NCI-H2227 (cell line): ENCODE measurements around the gene ABHD3.
"Not testable (repeated sequence)": the region's sequence is repeated elsewhere in the genome, so short reads cannot be mapped to it uniquely, and the experiment has no call there.

ENCODE experiments used
- DNase-seq: peaks from one replicate; lab custom pipeline; 2025; ENCODE audit not compliant: unreplicated experiment; lab: John Stamatoyannopoulos, UW

The ABHD3 gene

DNA sequence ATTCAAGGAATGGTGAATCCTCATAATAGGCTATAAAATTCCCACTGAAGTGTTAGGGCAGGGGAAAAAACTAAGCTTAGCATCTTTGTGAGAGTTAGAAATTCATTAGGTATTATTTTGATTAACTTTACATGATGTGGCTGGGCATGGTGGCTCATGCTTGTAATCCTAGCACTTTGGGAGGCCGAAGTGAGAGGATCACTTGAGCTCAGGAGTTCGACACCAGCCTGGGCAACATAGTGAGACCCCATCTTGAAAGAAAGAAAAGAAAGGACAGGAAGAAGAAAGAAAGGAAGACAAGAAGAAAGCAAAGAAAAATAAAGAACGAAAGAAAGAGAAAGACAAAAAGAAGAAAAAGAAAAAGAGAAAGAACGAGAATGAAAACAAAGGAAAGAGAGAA lies 52.5 kb downstream of the ABHD3 start:
- no peak for DNase-seq

DNA sequence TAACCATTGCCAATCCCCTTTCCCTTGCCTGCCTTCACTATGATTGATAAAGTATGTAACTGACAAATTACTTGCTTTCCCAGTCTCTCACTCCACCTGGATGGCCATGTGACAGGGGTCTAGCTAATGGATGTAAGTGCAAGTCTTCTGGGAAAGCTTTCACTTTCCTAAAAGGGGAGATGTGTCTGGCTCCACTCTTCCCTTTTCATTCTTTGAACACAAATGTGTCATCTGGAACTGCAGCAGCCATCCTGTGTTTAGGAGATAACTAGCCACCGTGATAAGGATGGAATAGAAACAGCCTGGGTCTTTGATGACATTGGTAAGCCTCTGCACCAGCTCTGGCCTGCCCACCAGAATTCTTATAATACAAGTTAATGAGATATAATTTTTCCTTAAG lies 54.3 kb downstream of the ABHD3 start:
- DNase-seq: no peak

DNA sequence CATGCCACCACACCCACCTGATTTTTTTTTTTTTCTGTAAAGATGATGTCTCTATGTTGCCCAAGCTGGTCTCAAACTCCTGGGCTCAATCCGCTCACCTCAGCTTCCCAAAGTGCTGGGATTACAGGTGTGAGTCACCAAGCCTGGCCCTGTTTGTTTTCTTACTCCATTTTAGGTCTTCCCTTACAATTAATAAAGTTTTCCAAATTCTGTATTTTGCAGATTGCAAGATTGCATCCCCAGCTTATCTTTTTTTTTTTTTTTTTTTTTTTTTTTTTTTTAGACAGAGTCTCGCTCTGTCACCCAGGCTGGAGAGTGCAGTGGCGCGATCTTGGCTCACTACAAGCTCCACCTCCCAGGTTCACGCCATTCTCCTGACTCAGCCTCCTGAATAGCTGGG lies 64.2 kb downstream of the ABHD3 start:
- DNase-seq: not testable (repeated sequence)

DNA sequence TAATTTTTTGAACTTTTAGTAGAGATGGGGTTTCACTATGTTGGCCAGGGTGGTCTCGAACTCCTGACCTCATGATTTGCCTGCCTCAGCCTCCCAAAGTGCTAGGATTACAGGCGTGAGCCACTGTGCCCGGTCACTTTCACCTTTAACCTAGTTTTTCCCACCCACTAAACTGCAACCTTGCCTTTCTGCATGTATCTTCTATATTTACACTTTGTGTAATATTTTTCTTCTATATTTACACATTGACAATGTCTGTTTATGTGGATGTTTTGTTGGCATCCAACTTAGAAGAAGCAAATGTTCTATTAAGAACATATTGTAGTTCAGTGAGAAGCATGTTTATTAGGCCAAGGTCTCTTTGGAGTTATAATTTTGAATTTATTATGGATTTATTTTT lies 65.8 kb downstream of the ABHD3 start:
- DNase-seq: no peak

DNA sequence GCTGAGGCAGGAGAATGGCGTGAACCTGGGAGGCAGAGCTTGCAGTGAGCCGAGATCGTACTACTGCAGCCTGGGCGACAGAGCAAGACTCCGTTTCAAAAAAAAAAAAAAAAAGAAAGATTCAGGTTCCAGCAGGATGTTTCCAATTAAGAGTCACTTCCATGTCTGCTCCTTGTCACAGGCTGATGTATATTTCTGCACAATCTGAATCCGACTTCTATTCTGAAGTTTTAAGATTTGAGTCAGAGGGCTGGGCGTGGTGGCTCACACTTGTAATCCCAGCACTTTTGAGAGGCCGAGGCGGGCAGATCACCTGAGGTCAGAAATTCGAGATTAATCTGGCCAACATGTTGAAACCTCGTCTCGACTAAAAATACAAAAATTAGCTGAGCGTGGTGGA lies 67.8 kb downstream of the ABHD3 start:
- no peak for DNase-seq

DNA sequence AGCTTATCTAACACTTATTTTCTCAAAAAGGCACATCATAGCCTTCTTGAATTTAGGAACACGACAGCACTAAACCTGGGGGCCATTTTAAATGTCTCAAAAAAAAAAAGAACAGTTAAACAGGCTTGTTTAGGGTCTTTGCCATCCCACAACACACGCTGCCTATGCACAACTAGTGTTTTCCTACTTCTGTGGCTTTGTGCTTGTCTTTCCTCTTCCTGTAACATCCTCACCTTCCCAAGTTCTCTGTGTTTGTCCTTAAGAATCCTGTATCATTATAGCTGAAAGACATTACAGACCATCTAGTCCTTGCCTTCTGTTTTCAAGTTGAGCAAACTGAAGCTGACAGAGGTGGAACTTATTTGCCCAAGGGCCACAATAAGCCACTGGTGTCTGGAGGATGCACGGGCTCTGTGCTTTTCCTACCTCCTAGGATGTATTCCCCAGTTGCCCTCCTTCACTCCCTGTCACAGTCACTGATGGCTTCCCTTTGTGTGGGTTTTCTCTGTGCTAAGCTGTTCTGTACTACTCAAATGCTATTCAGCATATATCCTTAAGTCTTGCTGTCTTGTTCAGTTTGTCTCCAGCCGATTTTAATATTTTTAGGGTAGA lies 69.9 kb downstream of the ABHD3 start:
- no peak for DNase-seq

DNA sequence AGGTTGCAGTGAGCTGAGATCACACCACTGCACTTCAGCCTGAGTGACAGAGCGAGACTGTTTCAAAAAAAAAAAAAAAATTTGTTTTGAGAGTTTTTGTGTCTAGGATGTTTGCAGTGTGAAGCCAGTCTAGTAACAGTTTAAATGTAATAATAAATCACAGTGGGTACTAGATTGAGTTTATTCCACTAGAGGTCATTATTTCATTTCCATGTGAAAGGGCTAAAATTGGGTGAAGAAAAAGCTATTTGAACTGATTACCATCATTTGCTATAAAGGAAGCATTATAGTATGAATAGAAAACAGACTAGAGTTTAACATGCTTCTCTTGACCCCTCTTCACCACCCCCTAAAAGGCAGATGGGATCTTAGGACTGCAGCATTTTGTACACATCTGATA lies 72.2 kb downstream of the ABHD3 start:
- DNase-seq: no peak

DNA sequence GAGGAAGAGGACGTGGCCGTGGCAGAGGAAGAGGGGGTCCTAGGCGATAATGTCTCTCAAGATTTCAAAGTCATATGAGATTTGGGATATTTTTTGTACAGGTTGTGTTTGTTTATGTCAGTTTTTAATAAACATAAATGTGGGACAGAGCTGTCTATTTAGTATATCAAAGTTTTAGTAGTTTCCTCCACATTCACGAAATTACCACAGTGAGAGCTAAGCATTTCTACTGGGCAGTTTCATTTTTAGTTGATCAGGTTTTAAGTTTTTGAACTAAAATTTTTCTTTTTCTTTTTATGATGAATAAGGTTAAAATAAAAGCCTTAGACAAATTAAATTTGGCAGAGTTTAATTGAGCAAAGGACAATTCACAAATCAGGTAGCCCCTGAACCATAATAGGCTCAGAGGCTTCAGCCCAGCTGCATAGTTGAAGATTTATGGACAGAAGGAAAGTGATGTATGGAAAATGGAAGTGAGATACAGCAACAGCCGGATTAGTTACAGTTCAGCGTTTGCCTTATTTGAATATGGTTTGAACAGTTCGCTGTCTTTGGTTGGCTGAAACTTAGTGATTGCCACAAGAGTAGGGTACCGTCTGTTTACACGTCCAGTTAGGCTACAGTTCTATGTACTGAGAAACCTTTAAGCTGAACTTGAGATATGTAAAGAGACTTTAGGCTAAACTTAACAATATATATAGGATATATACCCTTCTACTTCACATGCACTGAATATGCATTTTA lies 75.3 kb downstream of the ABHD3 start:
- no peak for DNase-seq

DNA sequence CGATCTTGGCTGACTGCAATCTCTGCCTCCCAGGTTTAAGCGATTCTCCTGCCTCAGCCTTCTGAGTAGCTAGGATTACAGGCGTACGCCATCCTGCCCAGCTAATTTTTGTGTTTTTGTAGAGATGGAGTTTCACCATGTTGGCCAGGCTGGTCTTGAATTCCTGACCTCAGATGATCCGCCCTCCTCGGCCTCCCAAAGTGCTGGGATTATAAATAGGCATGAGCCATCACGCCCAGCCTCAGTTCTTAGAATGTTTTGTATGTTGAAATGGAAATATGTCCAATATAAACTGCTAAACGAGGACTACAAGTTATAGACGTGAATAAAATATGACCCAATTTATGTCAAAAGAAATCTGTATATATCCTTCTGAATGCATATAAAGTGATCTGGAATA lies 82.9 kb downstream of the ABHD3 start:
- DNase-seq: not testable (repeated sequence)

DNA sequence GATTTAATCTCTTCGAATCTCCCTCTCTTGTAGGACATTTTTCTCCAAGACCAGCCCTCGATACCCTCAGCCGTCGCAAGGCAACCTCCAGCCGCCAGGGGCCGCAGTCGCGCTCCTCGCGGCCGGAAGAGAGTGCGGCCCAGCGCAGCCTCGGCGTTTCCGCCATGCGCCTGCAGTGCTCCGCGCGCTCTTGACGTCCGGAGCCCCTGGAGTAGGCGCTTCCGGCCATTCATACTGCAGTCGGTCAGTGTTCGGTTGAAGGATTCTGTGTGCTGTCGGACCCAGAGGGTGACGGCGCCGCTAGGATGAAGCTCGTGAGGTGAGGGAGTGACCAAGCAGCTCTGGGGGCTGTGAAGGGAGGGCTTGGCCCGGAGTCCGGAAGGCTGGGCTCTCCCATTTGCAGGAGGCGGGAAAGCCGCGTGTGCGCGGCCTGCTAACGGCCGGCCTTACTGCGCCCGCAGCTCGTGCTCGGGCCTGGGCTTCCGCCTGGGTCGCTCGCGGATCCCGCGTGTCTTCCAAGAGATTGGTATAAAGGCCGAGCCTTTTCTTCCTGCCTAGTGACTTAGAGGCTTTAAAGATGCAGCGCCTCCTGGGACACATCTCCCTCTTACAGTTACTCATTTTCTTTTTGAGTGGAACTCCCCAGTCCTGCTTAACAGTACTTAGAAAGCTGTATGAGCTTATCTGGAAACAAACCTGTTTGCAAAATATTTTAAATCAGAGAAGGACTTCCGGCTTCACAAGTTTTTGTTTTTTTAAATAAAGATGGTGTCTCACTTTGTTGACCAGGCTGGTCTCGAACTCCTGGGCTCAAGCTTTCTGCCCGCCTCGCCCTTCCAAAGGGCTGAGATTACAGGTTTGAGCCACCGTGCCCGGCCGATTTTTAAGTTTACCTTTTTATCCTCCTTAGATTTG lies 92.2 kb downstream of the ABHD3 start, which contains the start of gene SNRPD1:
Gene SNRPD1 (plus strand): TSS at position 190 of the 915 bp plus-strand sequence. CDS start 116 bp downstream, at position 306.
- peak; percentile 97 for DNase-seq

DNA sequence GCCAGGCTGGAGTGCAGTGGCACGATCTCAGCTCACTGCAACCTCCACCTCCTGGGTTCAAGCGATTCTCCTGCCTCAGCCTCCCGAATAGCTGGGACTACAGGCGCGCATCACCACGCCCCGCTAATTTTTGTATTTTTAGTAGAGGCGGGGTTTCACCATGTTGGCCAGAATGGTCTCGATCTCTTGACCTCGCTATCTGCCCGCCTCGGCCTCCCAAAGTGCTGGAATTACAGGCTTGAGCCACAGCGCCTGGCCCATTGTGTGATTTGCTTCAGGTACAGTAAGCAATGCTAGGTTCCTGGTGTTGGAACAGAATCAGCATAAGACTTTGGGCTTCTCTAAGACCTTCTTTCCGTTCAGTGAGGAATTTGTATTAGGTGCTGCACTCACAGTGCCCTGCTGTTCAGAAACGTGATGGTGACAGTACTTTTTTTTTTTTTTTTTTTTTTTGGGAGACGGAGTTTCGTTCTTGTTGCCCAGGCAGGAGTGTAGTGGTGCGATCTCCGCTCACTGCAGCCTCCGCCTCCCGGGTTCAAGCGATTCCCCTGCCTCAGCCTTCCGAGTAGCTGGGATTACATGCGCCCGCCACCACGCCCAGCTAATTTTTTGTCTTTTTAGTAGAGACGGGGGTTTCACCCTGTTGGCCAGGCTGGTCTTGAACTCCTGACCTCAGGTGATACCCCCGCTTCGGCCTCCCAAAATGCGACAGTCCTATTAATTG lies 93.0 kb downstream of the ABHD3 start:
- DNase-seq: not testable (repeated sequence)

DNA sequence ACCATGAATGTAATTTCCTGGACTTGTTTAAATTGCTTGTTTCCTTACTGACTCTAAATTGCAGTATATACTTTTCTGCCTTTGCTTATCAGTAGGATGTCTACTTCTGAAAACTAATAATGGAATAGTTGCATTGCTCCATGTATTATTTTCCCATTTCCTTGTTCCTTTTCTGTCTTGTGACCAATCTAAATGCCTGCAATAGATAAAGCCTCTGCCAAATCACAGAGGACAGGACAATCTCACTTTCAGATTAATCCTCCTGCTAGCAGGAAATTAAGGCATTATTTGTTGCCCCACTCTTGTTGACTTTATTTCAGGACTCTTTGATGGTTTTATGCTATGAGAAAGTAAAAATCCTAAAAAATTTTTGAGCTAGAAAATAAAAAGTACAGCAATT lies 99.4 kb downstream of the ABHD3 start:
- DNase-seq: no peak

DNA sequence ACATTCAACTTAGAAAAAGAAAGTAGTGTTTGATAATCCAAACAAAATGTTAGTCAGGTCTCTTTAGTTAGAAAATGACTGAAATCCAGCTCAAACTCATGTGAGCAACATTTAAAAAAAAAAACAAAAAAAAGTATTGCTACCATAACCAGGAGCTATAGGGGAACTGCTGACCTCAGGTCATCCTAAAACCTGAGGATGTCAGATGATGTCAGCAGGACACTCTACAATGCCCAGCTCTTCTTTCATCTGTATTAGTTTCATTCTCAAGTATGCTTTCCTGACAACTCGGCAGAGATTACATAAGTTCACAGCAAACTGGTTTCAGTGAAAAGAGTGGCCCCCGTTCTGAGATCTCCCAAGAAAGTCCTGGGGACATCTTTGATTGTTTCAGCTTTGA lies 99.9 kb downstream of the ABHD3 start:
- no peak for DNase-seq

DNA sequence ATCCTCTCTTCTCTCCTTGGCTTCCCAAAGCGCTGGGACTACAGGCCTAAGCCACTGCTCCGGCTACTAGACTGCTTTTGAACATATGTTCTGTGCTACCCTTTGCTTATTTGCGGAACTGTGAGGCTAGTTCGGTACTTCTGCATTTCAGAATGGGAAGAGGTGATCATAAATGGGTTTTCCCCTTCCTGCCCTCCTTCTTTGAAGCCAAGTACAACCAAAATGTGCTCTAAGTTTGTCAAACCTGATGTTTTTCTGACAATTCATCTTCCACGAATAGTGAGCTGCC lies 102.3 kb downstream of the ABHD3 start:
- no peak for DNase-seq
